Fibroblast of villous mesenchyme (primary cell): Measurements from ENCODE around the gene SWAP70. TPM values are rescaled to one million over a fixed set of nuclear protein-coding genes. Genes with fewer than 3 reads are reported as not detected.

Source experiments
- DNase-seq: peaks from one replicate; pipeline ENCODE4 v3.0.0-alpha.2; 2010; ENCODE audit warnings: low read depth
- H3K4me3 ChIP-seq: 2 replicates; pipeline ENCODE4 v1.5.1; 2011; ENCODE audit warnings: low read depth, mild to moderate bottlenecking, low read length
- CTCF ChIP-seq: IDR thresholded peaks from 2 replicates; pipeline ENCODE4 v1.5.1; 2012; ENCODE audit warnings: low read depth, mild to moderate bottlenecking, low read length; ENCODE audit not compliant: insufficient read depth
- total RNA-seq: library from RNA; depleted of rRNA; stranded (reverse); fragments of >200 nt; gene quantifications from 2 replicates; pipeline ENCODE4 v1.2.3, GENCODE V29; 2012

The SWAP70 gene
- total RNA-seq, 1 donor = 63.0 TPM

- no peak overlapping the region for H3K4me3 ChIP-seq
- no peak for TF ChIP-seq CTCF
- DNase-seq = no peak
Observed at GRCh38 chr11:9718147-9718546, 54.3 kb downstream of the SWAP70 start.

- DNase-seq = no peak
Observed at GRCh38 chr11:9719566-9720289, 55.9 kb downstream of the SWAP70 start.

GRCh38 chr11:9720290-9720630 lies 56.4 kb downstream of the SWAP70 start:
- no peak overlapping the region for H3K4me3 ChIP-seq
- DNase-seq = no peak
- no peak for TF ChIP-seq CTCF

More at GRCh38 chr11:9719566-9720289, 55.9 kb downstream of the SWAP70 start:
- TF ChIP-seq CTCF = no peak
- no peak overlapping the region for H3K4me3 ChIP-seq

GRCh38 chr11:9722023-9722422 lies 58.1 kb downstream of the SWAP70 start:
- no peak overlapping the region for H3K4me3 ChIP-seq
- DNase-seq = no peak
- no peak for TF ChIP-seq CTCF

- no peak for TF ChIP-seq CTCF
- no peak for DNase-seq
- no peak overlapping the region for H3K4me3 ChIP-seq
Observed at GRCh38 chr11:9722893-9723292, 59.0 kb downstream of the SWAP70 start.

GRCh38 chr11:9726321-9727022 lies 62.6 kb downstream of the SWAP70 start:
- no peak for TF ChIP-seq CTCF
- DNase-seq = peak; percentile 55
- H3K4me3 ChIP-seq = no peak overlapping the region

- no peak overlapping the region for H3K4me3 ChIP-seq
- TF ChIP-seq CTCF = no peak
- DNase-seq = no peak
Observed at GRCh38 chr11:9728058-9728457, 64.2 kb downstream of the SWAP70 start.
